ENCODE measurements around the gene NXPE3. TPM values are rescaled to one million over a fixed set of nuclear protein-coding genes. Genes with fewer than 3 reads are reported as not detected.
"Not testable (repeated sequence)": the region's sequence is repeated elsewhere in the genome, so short reads cannot be mapped to it uniquely, and the experiment has no call there.

The NXPE3 gene
- polyA plus RNA-seq (ENCODE audit: insufficient read length) = 7.7 TPM
- long read RNA-seq, donor 1, partial matches to known transcripts = 0 of 3 reads
- long read RNA-seq, donor 1, other reads (novel, unspliced or antisense) = 0 of 3 reads
- long read RNA-seq, donor 2 = 0 reads
- long read RNA-seq, donor 3, partial matches to known transcripts = 0 of 1 reads
- long read RNA-seq, donor 3, other reads (novel, unspliced or antisense) = 0 of 1 reads
- long read RNA-seq, donor 4 = 0 reads
- long read RNA-seq, donor 5 = 0 reads
- long read RNA-seq, donor 6, partial matches to known transcripts = 0 of 2 reads
- long read RNA-seq, donor 6, other reads (novel, unspliced or antisense) = 0 of 2 reads
- long read RNA-seq, donor 7, partial matches to known transcripts = 0 of 1 reads
- long read RNA-seq, donor 7, other reads (novel, unspliced or antisense) = 0 of 1 reads
- long read RNA-seq, donor 8 = 0 reads

DNA sequence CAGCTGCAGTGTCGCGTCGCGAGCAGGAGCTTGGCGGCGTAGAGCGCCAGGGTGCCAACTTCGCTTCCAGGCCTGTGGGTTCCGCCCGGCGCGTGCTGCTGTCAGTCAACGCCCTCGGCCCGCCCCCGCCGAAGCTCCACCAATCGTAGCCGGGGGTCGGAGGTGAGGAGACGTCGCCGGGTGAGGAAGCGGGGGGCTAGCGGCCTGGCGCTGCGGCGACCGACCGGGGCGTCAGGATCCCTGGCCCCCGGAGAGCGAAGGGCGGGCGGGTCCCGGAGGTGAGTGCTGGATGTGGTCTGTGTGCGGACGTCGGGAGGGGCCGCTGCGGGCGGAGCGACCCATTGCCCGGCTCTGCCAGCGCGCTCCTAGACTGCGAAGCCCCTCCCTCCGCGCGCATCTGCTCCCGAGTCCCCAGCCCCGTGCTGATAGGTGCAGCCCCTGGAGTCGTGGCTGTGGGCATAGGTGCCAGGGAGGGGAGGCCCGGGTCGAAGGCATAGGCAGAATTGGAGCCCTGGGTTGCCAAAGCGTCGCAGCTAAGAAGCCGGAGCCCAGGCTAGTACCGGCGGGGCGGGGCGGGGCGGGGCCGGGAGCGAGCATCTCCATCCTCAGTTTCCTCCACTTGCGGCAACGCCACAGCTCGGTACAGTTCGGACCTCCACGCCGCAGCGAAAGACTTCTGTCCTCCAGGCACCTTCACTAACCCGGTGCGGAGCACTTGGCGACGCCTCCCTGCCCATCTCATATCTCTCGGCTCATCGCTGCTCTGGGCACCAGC lies at the start of gene NXPE3:
TSS of gene NXPE3 (plus strand) at position 165 of the 775 bp plus-strand sequence. CDS start 6,386 bp downstream, outside the sequence.
- DNase-seq = peak; percentile 79

GRCh38 chr3:101729586-101729985 lies 49.4 kb upstream of the NXPE3 start:
- no peak for DNase-seq

- DNase-seq = no peak
Measured at GRCh38 chr3:101730839-101731238, 48.2 kb upstream of the NXPE3 start.

DNA sequence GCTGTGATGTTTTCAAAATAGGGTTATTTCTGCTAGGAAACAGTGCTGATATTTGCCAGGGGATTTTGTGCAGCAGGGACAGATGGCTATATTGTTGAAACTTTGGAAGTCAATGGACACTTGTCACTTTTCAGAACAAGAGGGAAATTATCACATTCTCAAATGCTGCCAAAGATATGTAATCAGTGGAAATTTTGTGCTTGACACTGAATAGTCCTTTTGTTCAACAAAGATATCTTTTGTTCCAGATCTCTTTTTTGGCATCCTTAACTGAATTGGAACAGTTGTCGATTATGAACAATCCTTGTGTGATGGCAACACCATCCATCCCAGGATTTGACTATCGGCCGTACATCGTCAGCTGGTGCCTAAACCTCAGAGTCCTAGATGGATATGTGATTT lies 46.8 kb upstream of the NXPE3 start:
- DNase-seq = no peak

GRCh38 chr3:101735833-101736232 lies 43.2 kb upstream of the NXPE3 start:
- no peak for DNase-seq

DNA sequence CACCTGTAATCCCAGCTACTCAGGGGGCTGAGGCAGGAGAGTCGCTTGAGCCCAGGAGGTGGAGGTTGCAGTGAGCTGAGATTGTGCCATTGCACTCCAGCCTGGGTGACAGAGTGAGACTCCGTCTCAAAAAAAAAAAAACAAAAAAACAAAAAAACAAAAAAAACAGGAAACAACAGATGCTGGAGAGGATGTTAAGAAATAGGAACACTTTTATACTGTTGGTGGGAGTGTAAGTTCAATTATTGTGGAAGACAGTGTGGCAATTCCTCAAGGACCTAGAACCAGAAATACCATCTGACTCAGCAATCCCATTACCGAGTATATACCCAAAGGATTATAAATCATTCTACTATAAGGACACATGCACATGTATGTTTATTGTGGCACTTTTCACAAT lies 37.1 kb upstream of the NXPE3 start:
- not testable (repeated sequence) for DNase-seq

DNA sequence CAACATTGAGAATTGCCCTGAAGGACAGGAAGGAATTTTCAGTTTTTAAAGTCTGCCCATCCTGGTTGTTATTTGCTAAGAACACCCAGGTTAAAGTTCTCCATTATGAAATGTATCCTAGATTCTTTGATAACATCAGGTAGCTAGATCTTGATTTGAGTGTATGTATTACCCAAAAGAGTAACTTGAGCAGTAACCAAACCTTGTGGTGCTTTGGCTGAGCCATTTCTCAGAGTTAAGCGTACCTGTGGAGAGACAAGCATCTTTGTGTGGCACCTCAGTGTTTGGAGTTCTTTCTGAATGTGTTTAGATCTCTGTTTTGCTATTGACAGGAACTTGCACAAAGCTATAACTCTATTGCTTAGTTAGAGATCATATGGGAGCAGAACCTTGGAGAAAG lies 34.2 kb upstream of the NXPE3 start:
- DNase-seq = no peak

DNA sequence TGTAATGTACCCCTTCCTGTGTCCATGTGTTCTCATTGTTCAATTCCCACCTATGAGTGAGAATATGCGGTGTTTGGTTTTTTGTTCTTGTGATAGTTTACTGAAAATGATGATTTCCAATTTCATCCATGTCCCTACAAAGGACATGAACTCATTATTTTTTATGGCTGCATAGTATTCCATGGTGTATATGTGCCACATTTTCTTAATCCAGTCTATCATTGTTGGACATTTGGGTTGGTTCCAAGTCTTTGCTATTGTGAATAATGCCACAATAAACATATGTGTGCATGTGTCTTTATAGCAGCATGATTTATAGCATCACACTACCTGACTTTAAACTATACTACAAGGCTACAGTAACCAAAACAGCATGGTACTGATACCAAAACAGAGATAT lies 33.1 kb upstream of the NXPE3 start:
- not testable (repeated sequence) for DNase-seq

GRCh38 chr3:101753386-101754113 lies 25.5 kb upstream of the NXPE3 start:
- DNase-seq = not testable (repeated sequence)

- DNase-seq = no peak
Measured at GRCh38 chr3:101758224-101758623, 20.8 kb upstream of the NXPE3 start.

GRCh38 chr3:101762041-101762646 lies 16.9 kb upstream of the NXPE3 start:
- no peak for DNase-seq

GRCh38 chr3:101777745-101778281 lies 1.2 kb upstream of the NXPE3 start:
- DNase-seq = not testable (repeated sequence)

DNA sequence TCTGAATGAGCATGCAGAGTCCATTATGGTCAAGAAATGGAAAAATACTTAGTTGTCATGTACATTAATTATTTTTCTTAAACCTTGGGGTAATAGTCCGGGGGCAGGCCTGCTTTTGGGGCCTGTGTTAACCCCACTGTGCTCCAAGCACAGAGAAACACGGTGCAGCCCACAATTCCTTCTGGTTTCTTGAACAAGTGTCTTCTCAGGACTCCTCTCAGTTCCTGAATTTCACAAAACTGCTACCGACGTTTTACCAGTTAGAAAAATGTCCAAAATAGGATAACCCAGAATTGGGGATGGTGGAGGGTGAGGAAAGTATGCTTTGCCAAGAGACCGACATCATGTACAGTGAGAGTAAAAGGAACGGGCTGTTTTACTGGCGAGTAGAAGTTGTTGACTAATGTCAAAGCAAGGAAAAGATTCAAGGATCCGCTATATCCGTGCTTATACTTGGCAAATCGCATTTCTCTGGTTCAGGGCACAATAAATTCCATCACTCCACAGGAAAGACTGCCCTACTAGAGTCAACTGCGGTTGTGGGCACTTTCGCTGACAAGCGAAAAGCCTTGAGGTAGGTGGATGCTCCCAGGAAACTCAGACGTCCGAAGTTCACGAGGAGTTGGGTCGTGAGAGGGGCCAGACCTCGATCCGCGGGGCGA lies 495 bp upstream of the NXPE3 start:
- DNase-seq = peak; percentile 19

GRCh38 chr3:101779822-101780381 lies 891 bp downstream of the NXPE3 start:
- DNase-seq = no peak

- DNase-seq = no peak
Measured at GRCh38 chr3:101780661-101781060, 1.6 kb downstream of the NXPE3 start.

GRCh38 chr3:101781166-101781565 lies 2.2 kb downstream of the NXPE3 start:
- DNase-seq = no peak

GRCh38 chr3:101784855-101785613 lies 6.0 kb downstream of the NXPE3 start:
- no peak for DNase-seq

- no peak for DNase-seq
Measured at GRCh38 chr3:101791778-101792177, 12.8 kb downstream of the NXPE3 start.

GRCh38 chr3:101796077-101796680 lies 17.2 kb downstream of the NXPE3 start:
- DNase-seq = no peak

DNA sequence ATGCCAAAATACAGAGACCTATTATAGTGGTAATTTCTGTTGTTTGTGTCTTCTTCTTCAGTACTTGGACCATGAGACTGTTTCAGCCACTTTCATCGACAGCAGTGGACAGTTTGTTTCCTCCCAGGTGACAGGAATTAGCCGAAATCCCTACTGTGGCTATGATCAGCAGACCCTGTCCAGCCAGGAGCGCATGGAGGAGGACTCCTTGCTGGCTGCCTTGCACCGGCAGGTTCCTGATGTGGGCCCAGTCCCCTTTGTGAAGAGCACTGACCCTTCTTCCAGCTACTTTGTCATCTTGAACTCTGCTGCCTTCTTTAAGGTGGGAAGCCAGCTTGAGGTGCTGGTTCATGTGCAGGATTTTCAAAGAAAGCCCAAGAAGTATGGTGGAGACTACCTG lies 22.2 kb downstream of the NXPE3 start:
- no peak for DNase-seq
